Measurements from ENCODE around the gene MPST.

- TF ChIP-seq CTCF (conservative IDR thresholded peaks at IDR 0.05): no peak
- no peak for TF ChIP-seq ZFX (IDR thresholded peaks at IDR 0.05)
Measured at GRCh38 chr22:37049224-37049623, 29.7 kb downstream of the MPST start.
